Measurements from ENCODE around the gene AEN. TPM values are rescaled to one million over a fixed set of nuclear protein-coding genes. Genes with fewer than 3 reads are reported as not detected.

AEN gene
- total and polyA plus RNA-seq, 2 donors (not counting 3 experiments of a cell fraction or from before 2014, with no cell fraction given) = 34.2 to 35.6 TPM

DNA sequence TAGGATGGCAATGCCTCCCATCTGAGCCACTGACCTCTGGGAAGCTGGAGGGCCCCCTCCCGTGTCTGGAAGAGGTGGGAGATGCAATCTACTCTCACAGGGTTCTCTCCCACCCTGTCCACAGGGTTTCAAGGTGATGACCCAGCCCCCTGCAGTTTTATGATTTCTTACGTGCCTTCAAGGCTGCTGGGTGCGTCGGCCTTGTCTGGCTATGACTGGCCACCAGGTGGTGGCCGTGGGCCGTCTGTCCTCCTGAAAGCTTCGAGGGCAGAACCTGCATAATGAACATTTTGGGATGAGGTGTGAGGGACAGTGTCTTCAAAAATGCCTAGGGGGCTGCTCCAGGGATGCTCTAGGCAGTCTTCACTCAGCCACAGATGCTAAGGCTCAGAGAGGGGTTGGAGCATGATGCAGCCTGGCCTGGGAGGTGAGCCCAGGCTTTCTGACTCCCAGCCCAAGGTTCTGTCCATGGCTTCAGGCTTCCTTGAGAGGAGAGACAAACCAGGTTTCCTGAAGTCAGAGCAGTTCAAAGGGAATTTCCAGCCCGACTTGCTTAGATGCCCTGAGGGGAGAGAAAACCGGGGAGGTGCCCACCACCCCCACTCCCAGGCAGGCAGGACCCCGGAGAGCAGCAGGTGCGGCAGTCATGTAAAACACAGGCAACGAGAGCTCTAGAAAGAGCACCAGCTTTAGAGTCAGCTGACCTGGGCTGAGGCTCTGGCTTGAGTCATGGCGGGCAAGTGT is 36.4 kb downstream of the AEN start:
- intact Hi-C loops (cut with micrococcal nuclease) (loop anchor here (1.0 to 5.0 kb wide), 4 partner anchors 45 to 360 kb away; no protein-coding TSS in a partner anchor), dilution Hi-C loops (cut with MboI; ENCODE audit: extremely low pct_ligation_motif_present, low sequenced_read_pairs) (no loop called here)
- Histone ChIP-seq H3K4me3 (replicated peaks in 1 of 3; ENCODE audit: insufficient read depth in 1 of 3, low read depth in 1 of 3, low read length in 3 of 3) (no peak overlapping the region), H3K9me1 (replicated peaks; ENCODE audit: control insufficient read depth, extremely low read depth, insufficient read depth, low read length) (no peaks in the 10 kb centered on the region), H3K27me3 (ENCODE audit: control insufficient read depth in 2 of 2, insufficient read depth in 2 of 2, low read length in 2 of 2) (no peaks in the 10 kb centered on the region), H4K20me1 (replicated peaks; ENCODE audit: control insufficient read depth, extremely low read depth, insufficient read depth, low read length) (no peaks in the 10 kb centered on the region), H3K9me3 (replicated peaks; ENCODE audit: control insufficient read depth, insufficient read depth, low read length) (no peaks in the 10 kb centered on the region), H3K9ac (replicated peaks; ENCODE audit: extremely low read depth, insufficient read depth, low read length) (no peak overlapping the region), H2AFZ (ENCODE audit: low read depth, low read length) (no peak overlapping the region), H3K4me1 (ENCODE audit: control insufficient read depth, extremely low read depth, insufficient read depth, low read length) (peaks cover 14% of the 10 kb centered on the region), H3K4me2 (ENCODE audit: insufficient read depth, low read length) (no peak overlapping the region), H3K27ac (ENCODE audit: insufficient read depth, low read depth, low read length) (no peak overlapping the region), H3K36me3 (ENCODE audit: control insufficient read depth in 2 of 2, extremely low read depth in 1 of 2, insufficient read depth in 2 of 2, low read length in 2 of 2) (no peaks in the 10 kb centered on the region), H3K79me2 (ENCODE audit: control insufficient read depth, insufficient read depth, low read length) (no peaks in the 10 kb centered on the region)
- FAIRE-seq = peak; percentile 56
- POLR2A ChIA-PET = no interaction called here
- peak; percentile 43 for DNase-seq (ENCODE audit: low read depth, low spot score)
- TF ChIP-seq POLR2AphosphoS5 (IDR thresholded peaks at IDR 0.05; ENCODE audit: insufficient read depth, low read depth, low read length) = no peak
- TF ChIP-seq, protein P1, sequence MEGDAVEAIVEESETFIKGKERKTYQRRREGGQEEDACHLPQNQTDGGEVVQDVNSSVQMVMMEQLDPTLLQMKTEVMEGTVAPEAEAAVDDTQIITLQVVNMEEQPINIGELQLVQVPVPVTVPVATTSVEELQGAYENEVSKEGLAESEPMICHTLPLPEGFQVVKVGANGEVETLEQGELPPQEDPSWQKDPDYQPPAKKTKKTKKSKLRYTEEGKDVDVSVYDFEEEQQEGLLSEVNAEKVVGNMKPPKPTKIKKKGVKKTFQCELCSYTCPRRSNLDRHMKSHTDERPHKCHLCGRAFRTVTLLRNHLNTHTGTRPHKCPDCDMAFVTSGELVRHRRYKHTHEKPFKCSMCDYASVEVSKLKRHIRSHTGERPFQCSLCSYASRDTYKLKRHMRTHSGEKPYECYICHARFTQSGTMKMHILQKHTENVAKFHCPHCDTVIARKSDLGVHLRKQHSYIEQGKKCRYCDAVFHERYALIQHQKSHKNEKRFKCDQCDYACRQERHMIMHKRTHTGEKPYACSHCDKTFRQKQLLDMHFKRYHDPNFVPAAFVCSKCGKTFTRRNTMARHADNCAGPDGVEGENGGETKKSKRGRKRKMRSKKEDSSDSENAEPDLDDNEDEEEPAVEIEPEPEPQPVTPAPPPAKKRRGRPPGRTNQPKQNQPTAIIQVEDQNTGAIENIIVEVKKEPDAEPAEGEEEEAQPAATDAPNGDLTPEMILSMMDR (IDR thresholded peaks at IDR 0.05; ENCODE audit: extremely low read depth in 1 of 2, insufficient read depth in 1 of 2, low read depth in 1 of 2, low read length in 2 of 2) = peak; percentile 73 to 80
- TF ChIP-seq, protein P2, sequence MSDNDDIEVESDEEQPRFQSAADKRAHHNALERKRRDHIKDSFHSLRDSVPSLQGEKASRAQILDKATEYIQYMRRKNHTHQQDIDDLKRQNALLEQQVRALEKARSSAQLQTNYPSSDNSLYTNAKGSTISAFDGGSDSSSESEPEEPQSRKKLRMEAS (IDR thresholded peaks at IDR 0.05; ENCODE audit: insufficient read depth, insufficient read length) = no peak
- no peak for TF ChIP-seq JUN (IDR thresholded peaks at IDR 0.05; ENCODE audit: borderline replicate concordance, insufficient read depth, insufficient read length, low read depth)
- TF ChIP-seq FOS (IDR thresholded peaks at IDR 0.05; ENCODE audit: borderline replicate concordance, insufficient read depth, low read length) = no peak
- no peak for TF ChIP-seq GATA2 (IDR thresholded peaks at IDR 0.05; ENCODE audit: insufficient read depth, insufficient read length, low read depth, low read length)
- TF ChIP-seq POLR2A (IDR thresholded peaks at IDR 0.05; ENCODE audit: low read depth, low read length) = no peak
- TF ChIP-seq MYC (IDR thresholded peaks at IDR 0.05; ENCODE audit: low read depth, low read length) = no peak
- no TSS peak for BruUV-seq (replicated peaks)
- CTCF ChIA-PET = interaction anchor here (0.8 to 6.1 kb wide), 15 partner anchors 19 to 346 kb away, joined by 3 to 126 read pairs (median 5); partner anchors contain the start of gene ISG20
